GM19043 (cell line): ENCODE data around the gene PPIF.

Experiments used
- ATAC-seq: cut with Tn5 transposase; IDR thresholded peaks from one replicate; pipeline ENCODE4 v1.9.1; 2021; ENCODE audit warnings: low read depth; ENCODE audit not compliant: unreplicated experiment

PPIF gene

DNA sequence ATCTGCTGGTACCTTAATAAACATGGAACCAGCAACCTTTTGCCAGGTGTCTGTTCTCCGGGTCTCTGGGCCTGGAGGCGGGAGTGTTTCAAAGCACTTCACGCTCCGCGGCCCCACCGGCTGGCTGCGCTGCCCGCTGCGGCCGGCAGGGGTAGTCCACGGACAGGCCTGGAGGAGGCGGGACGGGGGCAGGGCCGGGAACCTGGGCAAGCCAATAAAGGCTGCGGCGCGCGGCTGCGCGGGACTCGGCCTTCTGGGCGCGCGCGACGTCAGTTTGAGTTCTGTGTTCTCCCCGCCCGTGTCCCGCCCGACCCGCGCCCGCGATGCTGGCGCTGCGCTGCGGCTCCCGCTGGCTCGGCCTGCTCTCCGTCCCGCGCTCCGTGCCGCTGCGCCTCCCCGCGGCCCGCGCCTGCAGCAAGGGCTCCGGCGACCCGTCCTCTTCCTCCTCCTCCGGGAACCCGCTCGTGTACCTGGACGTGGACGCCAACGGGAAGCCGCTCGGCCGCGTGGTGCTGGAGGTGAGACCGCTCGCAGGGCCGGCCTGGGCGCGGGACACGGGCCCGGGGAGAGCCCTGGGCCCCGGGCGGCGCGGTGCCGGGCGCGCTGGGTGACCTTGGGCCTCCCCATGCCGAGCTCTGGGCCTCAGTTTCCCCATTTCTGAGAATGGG, at the start of gene PPIF:
Gene PPIF, plus strand, starts transcription at position 244 of the 668 bp plus-strand sequence. Its CDS starts 80 bp downstream, at position 324.
- ATAC-seq: peak; percentile 82

DNA sequence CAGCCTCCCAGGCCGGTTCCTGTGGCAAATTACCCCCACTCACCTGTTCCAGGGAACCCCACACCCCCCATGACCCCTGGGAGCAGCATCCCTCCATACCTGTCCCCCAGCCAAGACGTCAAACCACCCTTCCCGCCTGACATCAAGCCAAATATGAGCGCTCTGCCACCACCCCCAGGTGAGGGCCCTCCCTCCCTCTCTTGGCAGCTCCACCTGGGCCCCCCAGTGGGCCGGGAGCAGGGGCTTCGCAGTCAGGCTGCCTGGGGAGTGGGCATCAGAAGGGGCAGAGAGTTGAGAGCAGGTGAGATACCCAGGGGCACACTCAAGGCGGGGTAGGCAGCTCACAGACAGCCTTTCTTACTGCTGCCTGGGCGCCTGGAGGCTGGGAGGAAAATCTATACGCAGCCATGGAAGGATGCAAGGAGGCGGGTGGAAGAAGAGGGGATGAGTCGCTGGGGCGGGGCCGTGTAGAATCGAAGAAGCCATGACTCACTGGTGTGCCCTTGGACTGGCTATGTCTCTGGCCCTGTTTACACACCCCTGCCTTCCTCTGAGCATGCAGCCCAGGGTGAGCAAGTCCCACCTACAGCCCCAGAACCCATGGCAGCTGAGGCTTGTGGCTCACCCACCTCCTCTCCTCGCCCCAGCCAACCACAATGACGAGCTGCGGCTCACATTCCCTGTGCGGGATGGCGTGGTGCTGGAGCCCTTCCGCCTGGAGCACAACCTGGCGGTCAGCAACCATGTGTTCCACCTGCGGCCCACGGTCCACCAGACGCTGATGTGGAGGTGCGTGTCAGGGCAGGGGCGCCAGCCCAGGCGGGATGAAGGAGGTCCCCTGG, 48.6 kb upstream of the PPIF start:
- ATAC-seq: no peak

DNA sequence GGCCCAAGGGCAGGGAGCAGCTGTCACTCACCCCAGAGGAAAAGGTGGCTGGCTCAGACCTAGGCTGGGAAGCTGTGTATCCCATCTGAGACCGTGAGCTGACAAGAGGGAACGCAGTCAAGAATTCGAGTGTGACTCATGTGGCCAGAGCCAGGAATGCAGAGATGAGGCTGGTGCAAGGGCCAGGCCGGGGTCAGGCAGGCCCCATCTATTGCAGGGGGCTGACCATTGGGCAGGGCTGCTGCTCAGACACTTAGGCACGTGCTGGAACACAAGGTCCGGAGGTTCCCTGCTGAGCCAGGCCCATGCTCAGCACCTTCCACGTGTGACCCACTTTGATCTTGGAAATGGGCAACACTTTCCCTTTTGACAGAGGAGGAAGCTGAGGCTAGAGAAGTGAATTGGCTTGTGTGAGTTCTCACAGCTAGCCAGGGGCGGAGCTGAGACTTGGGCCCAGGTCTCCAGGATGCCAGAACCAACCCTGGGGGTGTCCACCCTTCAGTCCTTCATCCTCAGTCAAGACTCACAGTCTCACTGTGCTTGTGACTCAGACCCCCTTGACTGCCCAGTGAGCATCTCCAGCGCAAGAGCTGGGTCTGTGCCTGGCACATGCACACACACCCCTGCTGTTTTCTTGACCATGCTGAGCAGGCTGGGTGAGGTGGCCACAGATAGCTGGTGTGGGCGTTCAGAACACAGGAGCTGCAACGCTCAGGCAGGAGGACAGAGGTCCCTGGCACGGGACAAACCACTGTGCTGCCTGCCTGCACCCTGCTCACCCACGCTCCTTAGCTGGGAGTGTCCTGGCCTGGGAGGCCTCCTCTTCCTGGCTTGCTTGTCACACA, 47.6 kb upstream of the PPIF start:
- no peak for ATAC-seq

DNA sequence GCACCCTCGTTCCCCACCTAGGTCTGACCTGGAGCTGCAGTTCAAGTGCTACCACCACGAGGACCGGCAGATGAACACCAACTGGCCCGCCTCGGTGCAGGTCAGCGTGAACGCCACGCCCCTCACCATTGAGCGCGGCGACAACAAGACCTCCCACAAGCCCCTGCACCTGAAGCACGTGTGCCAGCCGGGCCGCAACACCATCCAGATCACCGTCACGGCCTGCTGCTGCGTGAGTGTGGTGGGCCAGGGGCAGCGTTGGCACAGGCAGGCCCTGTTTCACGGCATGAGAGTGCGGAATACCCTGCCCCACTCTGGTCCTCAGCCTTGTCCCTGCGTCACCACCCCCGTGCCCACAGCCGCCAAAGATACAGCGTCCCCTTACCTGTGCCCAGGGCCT, 46.6 kb upstream of the PPIF start:
- ATAC-seq: no peak

DNA sequence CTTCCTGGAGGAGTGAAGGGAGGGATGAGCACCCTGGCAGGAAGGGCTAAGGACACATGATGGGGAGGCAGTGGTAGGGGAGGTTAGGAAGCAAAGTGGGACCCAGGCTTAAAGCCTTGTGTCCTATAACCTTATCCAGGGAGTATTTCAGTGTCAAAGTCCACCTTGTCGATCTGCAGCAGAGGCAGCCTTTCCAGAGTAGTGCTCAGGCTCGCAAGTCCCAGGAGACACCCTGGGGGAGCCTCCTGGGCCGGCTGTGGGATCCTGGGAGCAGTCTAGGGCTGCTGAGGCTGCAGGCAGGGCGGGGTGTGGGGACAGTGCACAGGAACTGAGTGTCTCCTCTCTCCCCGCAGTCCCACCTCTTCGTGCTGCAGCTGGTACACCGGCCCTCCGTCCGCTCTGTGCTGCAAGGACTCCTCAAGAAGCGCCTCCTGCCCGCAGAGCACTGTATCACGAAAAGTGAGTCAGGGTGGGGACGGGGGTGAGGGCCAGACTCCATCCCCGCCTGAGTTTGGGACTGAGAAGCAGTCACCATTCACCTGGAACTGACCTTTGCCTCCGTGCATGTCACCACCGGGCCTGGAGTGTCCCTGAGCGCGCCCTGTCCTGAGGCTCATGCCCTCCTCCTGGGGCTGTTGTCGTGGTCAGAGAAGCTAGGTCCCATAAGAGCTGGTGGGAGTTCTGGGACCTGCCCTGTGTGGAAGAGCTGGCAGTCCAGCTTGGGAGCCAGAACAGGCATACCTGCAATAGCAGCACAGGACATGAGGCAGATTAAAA, 45.3 kb upstream of the PPIF start:
- ATAC-seq: no peak

DNA sequence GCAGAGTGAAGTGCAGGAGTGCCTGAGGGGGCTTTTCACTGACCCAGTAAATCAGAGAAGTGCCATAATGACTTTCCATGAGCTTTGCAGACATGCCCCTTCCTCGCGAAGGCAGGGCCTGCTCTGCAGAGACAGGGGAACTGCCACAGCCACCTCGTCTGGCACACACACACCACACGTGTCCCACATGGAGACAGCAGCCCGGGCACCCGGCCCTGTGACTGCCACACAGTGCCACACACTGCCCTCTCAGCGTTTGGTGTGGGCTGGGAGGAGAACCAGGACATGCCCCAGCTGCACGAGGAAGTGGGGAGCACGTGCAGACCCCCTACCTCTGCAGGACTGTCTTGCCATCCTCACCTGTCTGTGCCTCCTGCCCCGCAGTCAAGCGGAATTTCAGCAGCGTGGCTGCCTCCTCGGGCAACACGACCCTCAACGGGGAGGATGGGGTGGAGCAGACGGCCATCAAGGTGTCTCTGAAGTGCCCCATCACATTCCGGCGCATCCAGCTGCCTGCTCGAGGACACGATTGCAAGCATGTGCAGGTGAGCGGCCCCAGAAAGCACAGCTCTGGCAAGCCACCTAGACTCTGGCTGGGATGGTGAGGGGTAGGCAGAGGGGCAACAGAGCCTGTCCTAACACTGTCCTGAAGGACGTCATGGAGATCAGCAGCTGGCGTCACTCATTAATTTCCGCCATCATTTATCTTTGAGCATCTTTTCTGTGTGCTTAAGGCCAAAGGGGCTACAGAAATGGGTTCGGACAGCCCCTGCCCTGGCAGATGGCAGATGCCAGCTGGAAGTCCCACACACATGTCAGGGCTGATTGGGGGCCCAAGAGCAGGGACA, 43.4 kb upstream of the PPIF start:
- ATAC-seq: no peak

DNA sequence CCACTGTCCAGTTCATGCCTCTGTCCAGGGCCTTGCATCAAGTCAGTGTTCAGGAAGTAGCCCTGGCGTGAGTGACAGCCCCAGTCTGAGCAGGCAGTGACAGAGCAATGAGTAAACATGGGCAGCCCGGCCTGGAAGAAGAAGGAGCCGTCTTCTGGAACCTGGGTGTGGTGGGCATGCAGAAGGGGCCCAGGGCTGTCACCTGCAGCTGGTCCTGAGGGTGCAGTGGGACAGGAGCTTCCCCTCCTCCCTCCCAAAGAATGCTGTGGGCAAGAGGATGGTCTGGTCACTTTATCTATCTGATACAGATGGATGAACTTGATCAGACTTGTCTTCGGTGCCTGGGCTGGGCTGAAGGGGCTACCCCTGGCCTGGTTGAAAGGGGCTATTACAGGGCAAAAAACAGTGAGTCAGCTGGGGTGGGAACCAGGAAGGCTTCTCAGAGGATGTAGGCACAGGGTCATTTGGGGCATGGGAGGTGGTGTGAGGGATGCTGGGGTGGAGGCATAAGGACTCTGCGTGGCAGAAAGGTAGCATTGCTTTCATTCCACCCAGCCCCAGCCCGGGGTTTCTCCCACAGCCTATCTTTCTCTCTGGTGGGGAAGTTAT, 42.7 kb upstream of the PPIF start:
- no peak for ATAC-seq

DNA sequence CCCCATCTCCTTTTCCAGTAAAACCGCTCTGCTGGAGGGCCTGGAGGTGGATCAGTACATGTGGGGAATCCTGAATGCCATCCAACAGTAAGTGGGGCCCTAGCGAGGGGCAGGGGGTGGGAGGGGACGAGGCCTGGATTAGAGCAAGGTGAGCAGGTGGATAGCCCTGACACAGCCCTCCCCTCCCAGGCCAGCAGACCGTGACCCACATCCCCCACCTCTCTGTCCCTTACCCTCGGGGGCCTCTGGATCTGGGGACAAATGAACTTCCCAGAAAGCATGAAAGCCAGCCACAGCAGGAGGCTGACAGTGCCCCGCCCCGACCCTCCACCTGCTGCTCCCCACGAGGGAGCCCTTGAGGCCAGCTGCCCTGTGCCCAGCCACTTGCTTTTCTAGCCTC, 41.8 kb upstream of the PPIF start:
- ATAC-seq: no peak

DNA sequence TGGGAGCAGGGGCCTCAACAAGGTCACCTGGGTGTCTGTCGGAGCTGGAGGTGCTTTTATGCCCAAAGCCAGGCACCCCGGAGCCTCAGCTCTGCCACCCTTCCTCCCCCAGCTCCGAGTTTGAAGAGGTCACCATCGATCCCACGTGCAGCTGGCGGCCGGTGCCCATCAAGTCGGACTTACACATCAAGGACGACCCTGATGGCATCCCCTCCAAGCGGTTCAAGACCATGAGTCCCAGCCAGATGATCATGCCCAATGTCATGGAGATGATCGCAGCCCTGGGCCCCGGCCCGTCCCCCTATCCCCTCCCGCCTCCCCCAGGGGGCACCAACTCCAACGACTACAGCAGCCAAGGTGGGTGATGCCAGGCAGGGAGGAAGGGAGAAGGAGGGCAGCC, 41.3 kb upstream of the PPIF start:
- ATAC-seq: no peak

DNA sequence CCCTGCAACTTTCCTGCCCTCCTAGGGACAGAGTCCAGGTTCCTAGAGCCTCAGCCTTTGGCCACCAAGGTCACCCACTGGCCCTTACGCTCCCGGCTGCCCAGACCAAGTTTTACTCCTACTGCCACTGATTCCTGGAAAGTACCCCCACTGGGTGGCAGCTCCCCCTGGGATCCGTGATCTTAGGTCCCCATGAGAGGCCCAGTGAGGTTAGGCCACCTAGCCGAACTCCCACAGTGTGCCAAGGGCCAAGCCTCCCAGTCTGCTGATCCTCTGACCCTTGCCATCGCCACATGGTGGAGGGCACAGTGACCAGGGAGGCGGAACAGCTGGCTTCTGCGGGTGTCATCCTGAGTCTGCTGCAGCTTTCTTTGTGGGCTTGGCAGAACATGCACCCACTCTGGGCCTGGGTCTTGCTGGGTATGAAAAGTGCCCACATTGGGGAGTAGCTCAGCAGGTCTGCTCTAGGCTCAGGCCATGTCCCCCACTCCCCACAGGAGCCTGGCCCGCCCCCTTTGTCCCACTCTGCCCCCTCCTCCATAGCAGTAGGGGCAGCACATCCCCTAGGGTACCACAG, 40.5 kb upstream of the PPIF start:
- no peak for ATAC-seq

DNA sequence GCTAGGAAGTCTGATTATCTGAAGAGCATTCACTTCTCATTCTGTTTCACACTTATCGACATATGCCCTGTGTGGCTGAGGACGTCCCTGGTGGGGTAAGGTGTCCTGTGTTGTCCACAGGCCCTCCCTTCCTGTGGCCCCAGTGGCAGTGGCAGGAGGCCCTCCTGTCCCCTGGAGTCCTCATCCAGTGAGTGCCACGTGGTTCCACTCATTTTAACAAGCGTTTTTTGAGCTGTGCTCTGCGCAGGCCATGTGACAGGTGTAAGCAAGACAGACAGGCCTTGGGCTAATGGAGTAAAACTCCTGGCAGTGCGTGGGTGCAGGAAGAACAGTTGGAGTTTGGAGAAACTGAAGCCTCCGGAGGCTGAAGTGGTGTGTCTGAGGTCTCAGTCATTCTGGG, 39.3 kb upstream of the PPIF start:
- ATAC-seq: no peak

DNA sequence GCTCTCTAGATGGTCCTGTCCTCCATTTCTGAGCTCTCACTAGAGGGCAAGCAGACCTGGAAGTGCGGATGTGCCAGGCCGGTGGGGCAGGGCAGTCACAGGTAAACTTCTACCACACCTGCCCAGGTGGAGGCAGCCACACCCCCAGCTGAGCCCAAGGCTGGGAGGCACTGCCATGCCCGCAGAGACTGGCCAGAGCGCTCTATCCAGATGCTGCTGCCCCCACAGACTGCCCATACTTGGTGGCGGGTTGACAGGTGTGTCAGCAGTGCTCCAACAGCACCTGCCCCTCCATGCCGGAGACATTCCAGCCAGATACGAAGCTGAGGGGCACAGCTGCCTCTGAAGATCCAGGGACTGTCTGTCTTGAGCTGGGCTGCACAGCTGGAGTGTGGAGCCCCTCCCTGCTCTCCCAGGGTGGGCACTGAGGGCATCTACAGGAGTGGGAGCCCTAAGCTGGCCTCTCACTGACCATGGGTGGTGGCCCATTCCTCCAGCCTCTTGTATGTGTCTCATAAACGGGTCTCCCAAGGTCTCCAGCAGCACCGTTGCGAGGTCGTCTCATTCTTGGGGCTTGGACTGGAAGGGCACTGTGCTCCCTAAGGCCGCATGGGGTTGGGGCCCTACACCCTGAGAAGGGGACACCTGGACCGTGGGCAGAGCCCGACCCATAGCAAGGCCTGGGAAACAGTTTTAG, 38.2 kb upstream of the PPIF start:
- ATAC-seq: no peak

DNA sequence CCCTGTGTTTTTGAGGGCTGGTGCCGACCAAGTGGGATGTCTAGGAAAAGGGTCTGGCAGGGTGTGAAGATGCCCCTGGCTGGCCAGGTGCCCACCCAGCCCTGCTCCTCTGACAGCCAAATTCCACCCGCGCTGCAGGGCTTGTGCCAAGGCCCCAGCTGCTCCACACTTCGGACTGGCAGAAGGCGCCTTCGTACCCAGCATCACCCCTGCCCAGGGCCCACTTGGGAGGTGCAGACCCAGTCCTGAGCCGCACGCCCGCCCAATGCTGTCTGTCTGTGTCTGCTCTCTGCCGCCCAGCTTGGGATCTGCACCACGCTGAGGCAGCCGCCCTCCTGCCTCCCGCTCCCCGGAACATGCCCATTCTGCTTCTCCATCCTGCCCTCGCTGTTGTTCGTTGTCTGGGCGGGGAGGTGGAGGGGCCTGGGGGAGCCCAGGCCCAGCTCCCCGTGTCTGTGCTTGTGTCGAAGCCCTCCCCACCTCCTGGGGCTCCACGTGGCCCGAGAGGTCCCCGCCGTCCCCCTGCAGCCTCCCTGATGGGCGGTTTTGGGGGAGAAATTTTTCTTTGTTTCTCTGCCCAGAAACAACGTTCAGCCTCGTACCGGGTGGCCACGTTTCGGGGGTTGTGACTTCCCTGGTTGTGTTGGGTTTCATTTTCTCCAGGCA, 36.9 kb upstream of the PPIF start:
- ATAC-seq: no peak

DNA sequence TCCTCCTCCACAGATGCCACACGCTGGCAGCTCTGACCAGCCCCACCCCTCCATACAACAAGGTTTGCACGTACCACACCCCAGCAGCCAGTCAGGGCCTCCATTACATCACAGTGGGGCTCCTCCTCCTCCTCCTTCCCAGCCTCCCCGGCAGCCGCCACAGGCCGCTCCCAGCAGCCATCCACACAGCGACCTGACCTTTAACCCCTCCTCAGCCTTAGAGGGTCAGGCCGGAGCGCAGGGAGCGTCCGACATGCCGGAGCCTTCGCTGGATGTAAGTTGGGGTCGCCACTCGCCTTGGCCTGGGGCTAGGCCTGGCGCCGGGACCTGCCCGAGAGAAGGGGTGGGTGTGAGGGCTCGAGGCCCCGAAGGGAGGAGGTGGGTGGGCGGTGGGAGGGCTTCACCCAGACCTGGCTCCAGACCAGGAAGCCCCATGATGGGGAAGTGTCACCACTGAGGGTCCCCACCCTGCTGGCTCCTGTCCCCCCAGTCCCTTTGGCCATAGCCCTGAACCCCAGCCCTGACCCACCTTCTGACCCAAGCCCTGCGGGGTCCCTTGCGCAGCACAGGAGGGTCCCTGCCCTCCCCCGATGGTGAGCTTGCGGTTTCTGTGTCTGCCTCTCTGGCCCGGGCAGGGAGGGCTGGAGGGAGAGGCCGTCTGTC, 36.2 kb upstream of the PPIF start:
- ATAC-seq: no peak

DNA sequence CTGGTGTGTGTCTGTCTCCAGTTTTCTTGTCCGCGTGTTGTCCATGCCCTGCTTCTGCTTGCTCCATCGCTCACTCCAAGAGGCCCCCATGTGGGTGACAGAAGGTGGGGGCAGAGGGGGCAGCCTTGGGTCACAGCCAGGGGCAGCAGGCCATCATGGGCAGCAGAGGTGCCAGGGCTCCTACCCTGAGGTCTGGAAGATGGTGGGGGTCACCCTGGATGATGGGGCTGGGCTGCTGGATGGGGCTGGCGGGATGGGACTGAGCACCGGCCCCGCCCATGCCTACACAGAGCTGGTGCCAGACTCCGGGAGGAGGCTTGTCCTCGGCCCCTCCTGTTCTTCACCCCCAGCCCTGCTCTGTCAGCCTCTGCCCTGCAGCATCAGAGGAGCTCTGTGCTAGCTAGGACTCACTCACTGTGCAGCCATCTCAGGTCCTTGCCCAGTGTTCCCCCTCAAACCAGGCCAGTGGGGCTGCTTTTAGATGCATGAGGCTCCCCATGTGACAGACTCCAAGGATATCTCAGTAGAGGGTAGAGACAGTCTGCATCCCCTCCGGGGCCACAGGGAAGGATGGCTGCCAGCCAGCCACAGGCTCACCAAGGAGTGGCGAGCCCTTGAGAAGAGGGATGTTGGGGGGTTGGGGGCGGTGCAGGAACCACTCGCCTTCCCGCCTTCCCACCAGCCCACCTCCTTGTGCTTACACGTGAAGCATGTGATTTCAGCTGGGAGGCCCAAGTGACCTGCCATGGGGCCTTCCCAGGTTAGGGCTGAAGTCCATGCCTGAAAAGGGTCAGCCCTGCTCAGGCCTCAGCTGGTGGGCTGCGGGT, 35.5 kb upstream of the PPIF start:
- no peak for ATAC-seq

DNA sequence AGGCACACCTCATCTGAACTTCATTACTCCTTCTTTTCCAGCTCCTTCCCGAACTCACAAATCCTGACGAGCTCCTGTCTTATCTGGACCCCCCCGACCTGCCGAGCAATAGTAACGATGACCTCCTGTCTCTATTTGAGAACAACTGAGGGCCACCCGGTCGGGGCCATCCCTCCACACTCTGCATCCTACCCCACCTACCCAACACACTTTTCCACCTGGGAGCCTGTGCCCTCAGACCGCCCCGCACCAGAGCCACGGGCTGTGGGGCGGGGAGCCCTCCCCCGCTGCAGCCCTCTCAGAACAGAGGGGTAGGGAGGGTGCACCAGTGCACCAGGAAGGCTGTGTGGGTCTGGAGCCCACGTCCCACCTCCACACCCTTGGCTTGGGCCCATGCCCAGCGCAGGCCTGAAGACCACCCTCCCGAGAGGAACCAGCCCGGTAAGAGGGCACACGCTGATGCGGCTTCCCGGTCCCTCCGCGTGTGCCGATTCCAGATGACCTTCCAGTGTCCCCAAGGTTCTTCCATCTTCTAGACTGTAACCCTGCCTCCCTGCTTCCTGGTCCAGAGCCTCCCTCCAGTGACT, 34.6 kb upstream of the PPIF start:
- ATAC-seq: no peak
